NK-92 (cell line): ENCODE measurements around the gene CAP2.
"Not testable (repeated sequence)": the region's sequence is repeated elsewhere in the genome, so short reads cannot be mapped to it uniquely, and the experiment has no call there.

Experiments
- DNase-seq: peaks from one replicate; lab custom pipeline; 2025; ENCODE audit not compliant: unreplicated experiment; lab: John Stamatoyannopoulos, UW

Gene CAP2

DNA sequence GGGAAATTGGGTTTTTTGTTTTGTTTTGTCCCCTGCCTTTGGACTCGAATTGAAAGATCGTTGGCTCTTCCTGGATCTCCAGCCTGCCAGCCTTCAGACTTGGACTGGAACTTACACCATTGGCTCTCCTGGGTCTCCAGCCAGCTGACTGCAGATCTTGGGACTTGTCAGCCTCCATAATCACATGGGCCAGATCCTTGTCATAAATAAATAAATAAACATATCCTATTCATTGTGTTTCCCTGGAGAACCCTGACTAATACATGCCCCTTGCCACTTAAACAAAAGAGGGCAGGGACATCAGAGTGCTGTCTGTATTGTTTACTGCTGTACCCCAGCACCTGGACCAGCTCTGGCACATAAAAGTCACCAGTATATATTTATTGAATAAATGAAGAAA is 101.5 kb downstream of the CAP2 start:
- no peak for DNase-seq

- DNase-seq = no peak
Measured at GRCh38 chr6:17497535-17498095, 104.2 kb downstream of the CAP2 start.

GRCh38 chr6:17501442-17501841 is 108.0 kb downstream of the CAP2 start:
- no peak for DNase-seq

GRCh38 chr6:17501982-17502704 is 108.7 kb downstream of the CAP2 start:
- DNase-seq = no peak

- DNase-seq = no peak
Measured at GRCh38 chr6:17503051-17503450, 109.7 kb downstream of the CAP2 start.

DNA sequence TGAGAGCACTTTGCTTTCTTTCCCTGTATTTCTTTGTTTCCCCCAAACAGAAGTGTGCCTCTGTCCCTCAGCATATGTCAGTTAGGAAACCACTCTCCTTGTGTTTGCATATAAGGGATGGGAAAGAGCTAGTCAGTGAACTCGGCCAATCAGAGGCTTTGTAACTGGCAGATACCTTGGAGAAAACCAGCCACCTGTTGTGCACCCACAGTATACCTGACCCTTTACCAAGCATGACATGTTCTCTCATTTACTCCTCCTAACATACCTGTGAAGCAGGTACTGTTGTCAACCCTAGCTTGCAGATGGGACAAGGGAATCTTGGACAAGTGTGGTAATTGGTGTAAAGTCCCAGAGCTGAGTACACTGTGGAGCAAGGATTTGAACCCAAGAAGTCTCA is 110.6 kb downstream of the CAP2 start:
- no peak for DNase-seq

GRCh38 chr6:17505062-17505476 is 111.7 kb downstream of the CAP2 start:
- no peak for DNase-seq

GRCh38 chr6:17505767-17506280 is 112.4 kb downstream of the CAP2 start:
- no peak for DNase-seq

DNA sequence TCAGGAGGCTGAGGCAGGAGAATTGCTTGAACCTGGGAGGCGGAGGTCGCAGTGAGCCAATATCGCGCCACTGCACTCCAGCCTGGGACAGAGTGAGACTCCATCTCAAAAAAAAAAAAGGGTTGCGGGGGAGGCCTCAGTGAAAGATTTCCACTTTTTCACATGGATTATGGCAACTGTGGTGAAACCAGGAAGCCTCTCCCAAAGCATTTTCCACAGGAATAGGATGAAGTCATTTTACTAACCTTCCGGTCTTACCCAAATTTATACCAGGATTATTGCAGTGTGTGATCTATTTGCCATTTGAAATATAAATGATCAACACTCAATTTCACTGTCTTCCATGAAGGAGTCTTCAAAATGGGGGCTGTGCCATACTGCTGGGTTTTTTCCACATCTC is 113.1 kb downstream of the CAP2 start:
- no peak for DNase-seq

DNA sequence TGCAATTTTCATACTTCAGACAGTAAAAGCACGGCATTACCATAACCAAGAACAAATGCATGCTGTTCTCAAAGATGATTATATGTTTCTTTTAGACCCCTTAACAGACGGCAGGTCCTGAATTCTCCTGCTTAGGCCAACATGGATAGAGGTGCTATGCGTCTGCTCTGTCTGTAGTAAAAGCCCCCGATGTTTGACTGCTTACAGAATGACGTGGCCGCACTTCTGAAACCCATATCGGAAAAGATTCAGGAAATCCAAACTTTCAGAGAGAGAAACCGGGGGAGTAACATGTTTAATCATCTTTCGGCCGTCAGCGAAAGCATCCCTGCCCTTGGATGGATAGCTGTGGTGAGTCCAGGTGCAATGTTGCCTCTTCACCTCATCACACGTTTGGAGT is 113.6 kb downstream of the CAP2 start:
- no peak for DNase-seq

DNA sequence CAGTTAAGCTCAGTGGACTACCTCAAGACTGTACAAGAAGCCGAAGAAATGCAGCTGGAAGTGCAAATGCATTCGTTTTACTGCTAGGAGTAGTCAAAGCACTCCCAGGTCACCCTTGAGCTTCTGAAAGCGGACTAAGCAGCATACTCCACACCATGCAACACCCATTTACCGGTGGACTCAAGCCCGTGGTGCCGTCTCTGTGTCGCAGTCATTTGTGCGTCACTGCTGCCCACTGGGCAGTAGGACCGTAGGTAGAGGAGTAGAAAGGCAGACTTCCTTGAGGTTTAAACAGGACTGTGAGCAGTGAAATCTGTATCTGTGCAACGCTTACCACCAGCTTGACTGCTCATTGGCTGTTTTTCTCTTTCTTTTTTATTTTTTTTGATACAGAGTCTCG is 117.7 kb downstream of the CAP2 start:
- no peak for DNase-seq

GRCh38 chr6:17511580-17511979 is 118.2 kb downstream of the CAP2 start:
- DNase-seq = no peak

DNA sequence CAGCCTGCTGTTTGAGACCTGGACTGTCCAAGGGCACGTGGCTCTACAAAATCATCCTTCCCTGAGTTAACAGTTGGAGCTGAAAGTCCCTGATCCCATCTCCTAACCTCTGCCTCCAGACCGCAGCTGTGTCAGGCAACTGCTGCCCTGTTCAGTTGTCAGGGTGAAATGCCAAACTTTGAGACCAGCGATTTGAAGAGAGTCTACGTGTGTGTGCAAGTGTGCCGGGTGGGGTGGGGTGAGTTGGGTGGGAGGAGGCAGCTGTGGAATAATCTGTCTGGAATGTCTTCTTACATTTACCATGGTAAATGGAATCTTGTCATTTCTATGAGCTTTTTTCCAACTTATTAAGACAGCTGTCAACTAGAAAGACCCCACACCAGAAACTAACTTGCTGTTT is 125.7 kb downstream of the CAP2 start:
- DNase-seq = no peak

DNA sequence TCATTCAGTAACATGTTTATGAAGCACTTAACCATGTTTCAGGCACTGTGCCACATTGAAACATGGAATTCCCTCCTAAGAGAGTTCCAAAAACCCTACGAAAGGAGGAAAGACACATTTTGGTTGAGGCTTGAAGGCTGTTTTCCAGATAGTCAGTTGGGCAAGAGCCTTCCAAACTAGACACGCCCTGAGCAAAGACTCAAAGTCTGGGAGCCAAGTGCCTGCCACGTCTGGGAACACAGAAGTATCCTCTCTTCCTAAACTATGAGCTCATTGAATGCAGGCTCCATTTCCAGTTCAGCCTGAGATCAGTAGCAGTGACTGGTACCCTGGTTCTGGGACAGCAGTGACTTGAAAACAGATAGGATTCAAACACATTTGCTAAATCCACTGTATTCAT is 132.2 kb downstream of the CAP2 start:
- DNase-seq = no peak

GRCh38 chr6:17527076-17527475 is 133.7 kb downstream of the CAP2 start:
- no peak for DNase-seq

GRCh38 chr6:17530321-17530835 is 137.0 kb downstream of the CAP2 start:
- DNase-seq = no peak

DNA sequence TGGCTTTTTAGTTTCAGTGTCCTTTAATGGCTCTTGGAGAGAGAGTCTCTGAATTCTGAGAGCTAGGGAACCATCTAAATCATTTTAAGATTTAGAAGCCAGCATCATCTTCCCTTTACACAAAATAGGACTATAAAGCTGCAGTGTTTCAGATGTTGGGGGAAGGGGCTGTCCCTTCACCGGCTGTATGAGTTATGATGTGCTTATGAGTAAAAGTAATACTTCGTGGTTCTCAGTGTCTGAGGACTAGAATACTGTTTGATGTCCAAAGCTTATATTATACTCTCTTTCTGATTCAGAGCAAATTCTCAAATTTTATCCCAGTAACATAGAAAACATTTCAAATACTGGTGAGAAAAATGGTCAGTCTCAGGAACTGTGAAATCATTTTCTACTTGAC is 143.2 kb downstream of the CAP2 start:
- no peak for DNase-seq

DNA sequence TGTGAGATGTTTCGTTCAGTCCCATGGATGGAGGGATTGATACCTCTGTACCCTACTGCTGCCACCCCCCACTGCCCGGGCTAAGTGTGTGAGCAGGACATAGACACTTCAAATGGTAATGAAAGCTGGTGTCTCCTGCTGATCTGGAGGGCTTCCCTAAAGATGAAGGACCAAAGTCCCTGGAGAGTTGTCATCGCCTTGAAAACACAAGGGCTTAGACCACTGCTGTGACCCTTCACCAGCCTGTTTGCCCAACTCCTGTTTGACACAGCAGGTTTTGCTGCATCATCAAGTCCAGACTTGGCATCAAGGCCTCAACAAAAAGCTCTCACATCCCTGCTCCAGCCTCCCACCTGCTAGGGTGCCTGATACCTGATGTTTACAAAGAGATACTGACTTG is 148.8 kb downstream of the CAP2 start:
- no peak for DNase-seq

- not testable (repeated sequence) for DNase-seq
Measured at GRCh38 chr6:17545681-17546080, 152.3 kb downstream of the CAP2 start.

DNA sequence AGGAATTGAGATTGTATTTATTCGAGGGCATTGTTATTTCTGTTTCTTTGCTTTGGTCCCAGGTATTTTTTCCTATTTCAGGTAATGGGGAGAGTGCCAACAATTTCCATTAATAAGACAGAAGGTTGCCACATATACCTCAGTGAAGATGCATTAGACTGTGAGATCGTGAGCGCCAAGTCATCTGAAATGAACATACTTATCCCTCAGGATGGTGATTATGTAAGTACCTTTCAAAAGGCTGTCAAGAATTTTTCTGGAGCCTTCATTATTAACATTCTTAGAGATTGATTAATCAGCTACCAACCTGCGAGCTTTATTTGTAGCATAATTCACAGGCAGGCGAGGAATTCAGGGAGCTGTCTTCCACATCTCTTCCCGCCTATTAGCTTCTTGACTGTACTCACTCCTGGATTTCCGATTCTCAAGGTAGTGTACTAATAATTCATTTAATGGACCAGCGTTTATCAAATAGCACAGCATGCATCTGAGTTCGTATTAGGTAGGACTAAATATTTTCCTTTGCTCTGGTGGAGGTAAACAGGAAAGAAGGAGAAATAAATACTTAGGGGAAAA is 158.1 kb downstream of the CAP2 start:
- DNase-seq = no peak

GRCh38 chr6:17552861-17553260 is 159.5 kb downstream of the CAP2 start:
- DNase-seq = no peak

DNA sequence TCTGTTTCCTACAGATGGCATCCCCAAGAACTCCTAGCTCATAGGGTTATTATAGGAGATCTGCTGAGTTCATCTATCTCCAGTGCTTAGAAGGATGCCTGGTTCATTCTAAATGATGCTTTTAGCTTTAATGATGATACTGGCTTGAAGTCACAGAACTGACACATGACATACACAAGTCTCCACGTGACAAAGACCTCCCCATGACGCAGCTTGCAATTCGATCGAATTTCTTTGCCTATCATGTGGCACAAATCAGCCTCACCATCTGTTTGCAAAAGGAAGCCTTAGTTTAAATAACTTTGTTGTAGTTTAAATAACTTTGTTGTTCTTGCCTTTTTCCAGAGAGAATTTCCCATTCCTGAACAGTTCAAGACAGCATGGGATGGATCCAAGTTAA is 162.6 kb downstream of the CAP2 start:
- DNase-seq = no peak
